Memory B cell (primary cell): ENCODE data around the gene TIAM2.

Experiments used
- ATAC-seq: fragments of 150-1000 bp; cut with Tn5 transposase; 2 replicates; pipeline ENCODE4 v1.10.0; 2021; ENCODE audit warnings: low read depth, mild to moderate bottlenecking, moderate library complexity
- DNase-seq, 2 donors: peaks; one replicate each; pipeline ENCODE4 v3.0.0; 2022; ENCODE audit warnings: low spot score in 2 of 2
- H3K27ac Mint-ChIP-seq: one replicate; pipeline ENCODE4 v1.8.0; 2022; ENCODE audit warnings: mild to moderate bottlenecking, moderate library complexity, mixed read lengths
- H3K27me3 Mint-ChIP-seq: one replicate; pipeline ENCODE4 v1.8.0; 2022; ENCODE audit warnings: mixed read lengths
- H3K36me3 Mint-ChIP-seq: one replicate; pipeline ENCODE4 v1.8.0; 2022; ENCODE audit warnings: mild to moderate bottlenecking, mixed read lengths
- H3K4me1 Mint-ChIP-seq: one replicate; pipeline ENCODE4 v1.8.0; 2022; ENCODE audit warnings: mixed read lengths
- H3K4me3 Mint-ChIP-seq: one replicate; pipeline ENCODE4 v1.8.0; 2022; ENCODE audit warnings: mild to moderate bottlenecking, moderate library complexity, mixed read lengths
- H3K9me3 Mint-ChIP-seq: one replicate; pipeline ENCODE4 v1.8.0; 2022; ENCODE audit warnings: mixed read lengths

Gene TIAM2

GRCh38 chr6:155024391-155025027 is 29.4 kb downstream of the TIAM2 start:
- Mint-ChIP-seq H3K4me3 (no peak overlapping the region), H3K27me3 (peaks cover 6% of the 10 kb centered on the region)

GRCh38 chr6:155026022-155026705 is 31.0 kb downstream of the TIAM2 start:
- H3K36me3 Mint-ChIP-seq = no peaks in the 10 kb centered on the region
- ATAC-seq (no peak), DNase-seq (no peak)
- H3K4me1 Mint-ChIP-seq = no peaks in the 10 kb centered on the region
- H3K27me3 Mint-ChIP-seq = peaks cover 6% of the 10 kb centered on the region
- no peak overlapping the region for H3K27ac Mint-ChIP-seq
- no peak overlapping the region for H3K4me3 Mint-ChIP-seq
- H3K9me3 Mint-ChIP-seq = no peaks in the 10 kb centered on the region

More at GRCh38 chr6:155024391-155025027, 29.4 kb downstream of the TIAM2 start:
- Mint-ChIP-seq H3K9me3 (no peaks in the 10 kb centered on the region), H3K4me1 (no peaks in the 10 kb centered on the region), H3K27ac (no peak overlapping the region), H3K36me3 (no peaks in the 10 kb centered on the region)
- no peak for DNase-seq
- ATAC-seq = no peak

- no peaks in the 10 kb centered on the region for H3K36me3 Mint-ChIP-seq
- no peak for ATAC-seq
- no peaks in the 10 kb centered on the region for H3K9me3 Mint-ChIP-seq
- no peak for DNase-seq
- no peaks in the 10 kb centered on the region for H3K4me1 Mint-ChIP-seq
- no peak overlapping the region for H3K27ac Mint-ChIP-seq
- H3K4me3 Mint-ChIP-seq = no peak overlapping the region
- H3K27me3 Mint-ChIP-seq = peaks cover 6% of the 10 kb centered on the region
Observed at GRCh38 chr6:155026706-155027045, 31.6 kb downstream of the TIAM2 start.

- H3K4me3 Mint-ChIP-seq = no peak overlapping the region
- no peaks in the 10 kb centered on the region for H3K9me3 Mint-ChIP-seq
- peaks cover 3% of the 10 kb centered on the region for H3K27me3 Mint-ChIP-seq
- no peaks in the 10 kb centered on the region for H3K36me3 Mint-ChIP-seq
- no peak for ATAC-seq
- no peak overlapping the region for H3K27ac Mint-ChIP-seq
- no peaks in the 10 kb centered on the region for H3K4me1 Mint-ChIP-seq
- DNase-seq = no peak
Observed at GRCh38 chr6:155030148-155030720, 35.1 kb downstream of the TIAM2 start.

- DNase-seq (no peak), ATAC-seq (no peak)
- no peak overlapping the region for H3K4me3 Mint-ChIP-seq
- H3K27ac Mint-ChIP-seq = no peak overlapping the region
- no peaks in the 10 kb centered on the region for H3K36me3 Mint-ChIP-seq
- H3K4me1 Mint-ChIP-seq = no peaks in the 10 kb centered on the region
- no peaks in the 10 kb centered on the region for H3K9me3 Mint-ChIP-seq
- H3K27me3 Mint-ChIP-seq = peaks cover 2% of the 10 kb centered on the region
Observed at GRCh38 chr6:155031091-155031490, 36.0 kb downstream of the TIAM2 start.

GRCh38 chr6:155033021-155033791 is 38.1 kb downstream of the TIAM2 start:
- no peaks in the 10 kb centered on the region for H3K9me3 Mint-ChIP-seq
- peaks cover 4% of the 10 kb centered on the region for H3K27me3 Mint-ChIP-seq
- DNase-seq = no peak
- H3K36me3 Mint-ChIP-seq = no peaks in the 10 kb centered on the region
- ATAC-seq = no peak
- no peaks in the 10 kb centered on the region for H3K4me1 Mint-ChIP-seq
- H3K4me3 Mint-ChIP-seq = no peak overlapping the region
- no peak overlapping the region for H3K27ac Mint-ChIP-seq

- H3K36me3 Mint-ChIP-seq = no peaks in the 10 kb centered on the region
- H3K9me3 Mint-ChIP-seq = no peaks in the 10 kb centered on the region
- no peak overlapping the region for H3K27ac Mint-ChIP-seq
- H3K4me3 Mint-ChIP-seq = no peak overlapping the region
- H3K4me1 Mint-ChIP-seq = no peaks in the 10 kb centered on the region
- no peak for DNase-seq
- ATAC-seq = no peak
- peaks cover 4% of the 10 kb centered on the region for H3K27me3 Mint-ChIP-seq
Observed at GRCh38 chr6:155036907-155037306, 41.8 kb downstream of the TIAM2 start.

- ATAC-seq = no peak
- Mint-ChIP-seq H3K9me3 (no peaks in the 10 kb centered on the region), H3K36me3 (no peaks in the 10 kb centered on the region), H3K27ac (no peak overlapping the region), H3K4me1 (no peaks in the 10 kb centered on the region), H3K4me3 (no peak overlapping the region), H3K27me3 (peaks cover 4% of the 10 kb centered on the region)
- no peak for DNase-seq
Observed at GRCh38 chr6:155038104-155038503, 43.0 kb downstream of the TIAM2 start.

- no peaks in the 10 kb centered on the region for H3K9me3 Mint-ChIP-seq
- H3K4me1 Mint-ChIP-seq = no peaks in the 10 kb centered on the region
- no peak for DNase-seq
Observed at GRCh38 chr6:155038527-155038926, 43.4 kb downstream of the TIAM2 start.

GRCh38 chr6:155039618-155040017 is 44.5 kb downstream of the TIAM2 start:
- ATAC-seq (no peak), DNase-seq (no peak)
- H3K36me3 Mint-ChIP-seq = no peaks in the 10 kb centered on the region
- peaks cover 4% of the 10 kb centered on the region for H3K27me3 Mint-ChIP-seq
- H3K9me3 Mint-ChIP-seq = no peaks in the 10 kb centered on the region
- H3K4me1 Mint-ChIP-seq = no peaks in the 10 kb centered on the region
- no peak overlapping the region for H3K27ac Mint-ChIP-seq
- H3K4me3 Mint-ChIP-seq = no peak overlapping the region

More at GRCh38 chr6:155038527-155038926, 43.4 kb downstream of the TIAM2 start:
- Mint-ChIP-seq H3K36me3 (no peaks in the 10 kb centered on the region), H3K4me3 (no peak overlapping the region), H3K27ac (no peak overlapping the region), H3K27me3 (peaks cover 4% of the 10 kb centered on the region)
- no peak for ATAC-seq

GRCh38 chr6:155040154-155040553 is 45.0 kb downstream of the TIAM2 start:
- Mint-ChIP-seq H3K4me3 (no peak overlapping the region), H3K27ac (no peak overlapping the region), H3K4me1 (no peaks in the 10 kb centered on the region), H3K27me3 (peaks cover 4% of the 10 kb centered on the region), H3K9me3 (no peaks in the 10 kb centered on the region), H3K36me3 (no peaks in the 10 kb centered on the region)
- DNase-seq (no peak), ATAC-seq (no peak)

GRCh38 chr6:155040901-155041650 is 46.0 kb downstream of the TIAM2 start:
- no peaks in the 10 kb centered on the region for H3K36me3 Mint-ChIP-seq
- no peak overlapping the region for H3K27ac Mint-ChIP-seq
- H3K4me3 Mint-ChIP-seq = no peak overlapping the region
- ATAC-seq = no peak
- no peaks in the 10 kb centered on the region for H3K4me1 Mint-ChIP-seq
- H3K9me3 Mint-ChIP-seq = no peaks in the 10 kb centered on the region
- DNase-seq = no peak
- peaks cover 1% of the 10 kb centered on the region for H3K27me3 Mint-ChIP-seq

- no peak overlapping the region for H3K27ac Mint-ChIP-seq
Observed at GRCh38 chr6:155041741-155042279, 46.7 kb downstream of the TIAM2 start.

More at GRCh38 chr6:155041741-155042279, 46.7 kb downstream of the TIAM2 start:
- ATAC-seq (no peak), DNase-seq (no peak)
- peaks cover 4% of the 10 kb centered on the region for H3K27me3 Mint-ChIP-seq
- H3K4me3 Mint-ChIP-seq = no peak overlapping the region
- no peaks in the 10 kb centered on the region for H3K4me1 Mint-ChIP-seq
- H3K36me3 Mint-ChIP-seq = no peaks in the 10 kb centered on the region
- no peaks in the 10 kb centered on the region for H3K9me3 Mint-ChIP-seq
